HCT116 (cell line): ENCODE data around the gene ARHGAP28.

Experiments
- CTCF ChIP-seq, 3 experiments: fragments of 200-600 bp in 1 of 3; sonication (generic) in 1 of 3; IDR thresholded peaks in 2 of 3; conservative IDR thresholded peaks in 1 of 3; 2 replicates each; pipeline ENCODE4 v1.5.1; 2012 to 2017; ENCODE audit warnings: low read depth in 2 of 3, low read length in 2 of 3, antibody characterized with exemption in 1 of 3, borderline replicate concordance in 1 of 3, control low read depth in 1 of 3, mild to moderate bottlenecking in 1 of 3, mixed read lengths in 1 of 3, mixed run types in 1 of 3, moderate library complexity in 1 of 3; ENCODE audit not compliant: insufficient read depth in 1 of 3
- EZH2phosphoT487 ChIP-seq: fragments of 200-600 bp; IDR thresholded peaks from 2 replicates; pipeline ENCODE4 v1.6.1; 2018; ENCODE audit warnings: antibody characterized with exemption, borderline replicate concordance
- POLR2A ChIP-seq: IDR thresholded peaks from 2 replicates; pipeline ENCODE4 v1.7.0; 2011; ENCODE audit warnings: borderline replicate concordance; ENCODE audit not compliant: insufficient read depth, insufficient read length; ENCODE audit errors: extremely low read depth
- POLR2AphosphoS5 ChIP-seq: IDR thresholded peaks from 2 replicates; pipeline ENCODE4 v1.6.1; 2011; ENCODE audit warnings: mild to moderate bottlenecking, low read depth, low read length, moderate library complexity
- RAD21 ChIP-seq: IDR thresholded peaks from 2 replicates; pipeline ENCODE4 v1.6.1; 2012; ENCODE audit warnings: low read depth, mild to moderate bottlenecking
- TCF7L2 ChIP-seq: IDR thresholded peaks from 2 replicates; pipeline ENCODE4 v1.7.0; 2011; ENCODE audit warnings: borderline replicate concordance, inconsistent platforms; ENCODE audit not compliant: insufficient read depth, insufficient read length; ENCODE audit errors: extremely low read depth
- YY1 ChIP-seq: IDR thresholded peaks from 2 replicates; pipeline ENCODE4 v1.6.1; 2011; ENCODE audit warnings: low read length, low read depth, moderate library complexity, mild to moderate bottlenecking; ENCODE audit not compliant: insufficient replicate concordance; ENCODE audit errors: extremely low read depth
- ZFX ChIP-seq: fragments of 450-650 bp; IDR thresholded peaks from 2 replicates; pipeline ENCODE4 v1.6.1; 2017
- TF ChIP-seq, protein P1 (sequence below): IDR thresholded peaks from 2 replicates; pipeline ENCODE4 v1.6.1; 2012; ENCODE audit warnings: low read depth

DNA sequence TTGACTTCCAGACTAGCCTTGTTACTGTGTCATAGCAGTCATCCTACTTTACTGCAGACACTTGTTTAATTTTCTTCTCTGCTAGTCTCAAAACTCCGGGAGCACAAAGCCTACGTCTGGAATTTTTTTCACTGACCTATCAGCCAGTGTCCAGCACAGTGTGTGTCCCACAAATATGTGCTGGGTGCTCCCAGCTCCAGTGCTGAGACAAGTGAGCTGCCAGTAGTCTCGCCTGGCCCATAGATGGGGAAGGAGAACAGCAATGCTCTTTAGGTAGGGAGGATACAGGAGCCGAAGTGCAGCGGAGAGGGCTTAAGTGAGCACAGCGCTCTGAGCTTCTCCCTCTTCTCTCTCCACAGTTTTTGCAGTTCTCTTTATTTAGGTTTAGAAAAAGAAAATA is 34.0 kb downstream of the ARHGAP28 start:
- TF ChIP-seq CTCF (IDR thresholded peaks at IDR 0.05 in 2 of 3, conservative IDR thresholded peaks at IDR 0.05 in 1 of 3; ENCODE audit: borderline replicate concordance in 1 of 3, insufficient read depth in 1 of 3, low read depth in 2 of 3, low read length in 2 of 3) = no peak
- no peak for TF ChIP-seq TCF7L2
- TF ChIP-seq POLR2A = no peak
- no peak for TF ChIP-seq RAD21
- TF ChIP-seq, protein P1, sequence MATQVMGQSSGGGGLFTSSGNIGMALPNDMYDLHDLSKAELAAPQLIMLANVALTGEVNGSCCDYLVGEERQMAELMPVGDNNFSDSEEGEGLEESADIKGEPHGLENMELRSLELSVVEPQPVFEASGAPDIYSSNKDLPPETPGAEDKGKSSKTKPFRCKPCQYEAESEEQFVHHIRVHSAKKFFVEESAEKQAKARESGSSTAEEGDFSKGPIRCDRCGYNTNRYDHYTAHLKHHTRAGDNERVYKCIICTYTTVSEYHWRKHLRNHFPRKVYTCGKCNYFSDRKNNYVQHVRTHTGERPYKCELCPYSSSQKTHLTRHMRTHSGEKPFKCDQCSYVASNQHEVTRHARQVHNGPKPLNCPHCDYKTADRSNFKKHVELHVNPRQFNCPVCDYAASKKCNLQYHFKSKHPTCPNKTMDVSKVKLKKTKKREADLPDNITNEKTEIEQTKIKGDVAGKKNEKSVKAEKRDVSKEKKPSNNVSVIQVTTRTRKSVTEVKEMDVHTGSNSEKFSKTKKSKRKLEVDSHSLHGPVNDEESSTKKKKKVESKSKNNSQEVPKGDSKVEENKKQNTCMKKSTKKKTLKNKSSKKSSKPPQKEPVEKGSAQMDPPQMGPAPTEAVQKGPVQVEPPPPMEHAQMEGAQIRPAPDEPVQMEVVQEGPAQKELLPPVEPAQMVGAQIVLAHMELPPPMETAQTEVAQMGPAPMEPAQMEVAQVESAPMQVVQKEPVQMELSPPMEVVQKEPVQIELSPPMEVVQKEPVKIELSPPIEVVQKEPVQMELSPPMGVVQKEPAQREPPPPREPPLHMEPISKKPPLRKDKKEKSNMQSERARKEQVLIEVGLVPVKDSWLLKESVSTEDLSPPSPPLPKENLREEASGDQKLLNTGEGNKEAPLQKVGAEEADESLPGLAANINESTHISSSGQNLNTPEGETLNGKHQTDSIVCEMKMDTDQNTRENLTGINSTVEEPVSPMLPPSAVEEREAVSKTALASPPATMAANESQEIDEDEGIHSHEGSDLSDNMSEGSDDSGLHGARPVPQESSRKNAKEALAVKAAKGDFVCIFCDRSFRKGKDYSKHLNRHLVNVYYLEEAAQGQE = no peak
- no peak for TF ChIP-seq ZFX
- no peak for TF ChIP-seq POLR2AphosphoS5
- TF ChIP-seq EZH2phosphoT487 = no peak
- no peak for TF ChIP-seq YY1
